Activated CD4-positive, alpha-beta T cell treated with anti-CD3 and anti-CD28 coated beads for 48 hours (primary cell): Measurements from ENCODE around the gene YBX1.
"Not testable (repeated sequence)": the region's sequence is repeated elsewhere in the genome, so short reads cannot be mapped to it uniquely, and the experiment has no call there.

Source experiments
- DNase-seq: peaks from one replicate; pipeline ENCODE4 v3.0.0-alpha.2; 2020

Gene YBX1

DNA sequence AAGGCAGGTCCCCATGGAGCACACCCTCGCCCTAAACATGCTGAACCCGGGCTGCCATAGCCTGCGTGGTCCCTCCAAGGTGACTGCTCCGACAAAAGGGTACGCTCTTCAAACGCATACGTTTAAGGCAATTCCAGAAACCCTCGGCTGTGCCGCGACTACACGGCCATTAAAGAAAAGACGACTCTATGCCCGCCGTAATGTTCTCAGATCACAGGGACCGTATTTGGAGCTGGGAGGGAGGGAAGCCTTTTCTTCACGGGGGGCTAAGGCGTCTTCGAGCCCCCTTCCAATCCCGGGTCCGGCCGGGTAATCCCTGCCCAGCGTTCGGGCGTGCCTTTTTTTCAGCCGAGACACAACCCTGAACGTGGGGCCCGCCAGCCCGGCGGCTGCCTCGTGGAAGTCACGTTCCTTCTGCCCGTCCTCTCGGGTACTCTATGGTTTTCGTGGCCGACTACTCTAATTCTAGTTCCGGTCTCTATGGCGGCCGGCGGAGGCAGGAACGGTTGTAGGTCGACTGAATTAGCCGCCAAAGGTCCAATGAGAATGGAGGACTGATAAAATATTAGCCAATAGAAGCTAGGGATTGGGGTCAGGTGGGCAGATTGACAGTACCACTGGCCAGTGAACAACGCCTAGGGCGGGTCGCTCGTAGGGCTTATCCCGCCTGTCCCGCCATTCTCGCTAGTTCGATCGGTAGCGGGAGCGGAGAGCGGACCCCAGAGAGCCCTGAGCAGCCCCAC lies at the start of gene YBX1:
TSS of gene YBX1 (plus strand) at position 678 of the 743 bp plus-strand sequence. CDS start 148 bp downstream, outside the sequence.
- peak; percentile 96 for DNase-seq

DNA sequence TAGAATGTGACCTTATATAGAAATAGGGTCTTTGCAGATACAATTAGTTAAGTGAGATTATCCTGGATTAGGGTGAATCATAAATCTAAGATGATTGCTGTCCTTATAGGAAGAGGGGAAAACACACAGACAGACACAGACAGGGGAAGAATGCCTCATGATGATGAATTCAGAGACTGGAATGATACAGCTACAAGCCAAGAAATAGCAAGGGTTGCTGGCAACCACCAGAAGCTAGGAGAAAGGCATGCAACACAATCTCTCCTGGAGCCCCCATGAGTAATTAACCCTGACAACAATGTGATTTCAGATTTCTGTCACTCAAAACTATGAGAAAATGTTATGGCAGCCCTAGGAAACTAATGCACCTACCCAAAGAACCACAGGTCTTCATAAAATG lies 43.1 kb upstream of the YBX1 start:
- no peak for DNase-seq

DNA sequence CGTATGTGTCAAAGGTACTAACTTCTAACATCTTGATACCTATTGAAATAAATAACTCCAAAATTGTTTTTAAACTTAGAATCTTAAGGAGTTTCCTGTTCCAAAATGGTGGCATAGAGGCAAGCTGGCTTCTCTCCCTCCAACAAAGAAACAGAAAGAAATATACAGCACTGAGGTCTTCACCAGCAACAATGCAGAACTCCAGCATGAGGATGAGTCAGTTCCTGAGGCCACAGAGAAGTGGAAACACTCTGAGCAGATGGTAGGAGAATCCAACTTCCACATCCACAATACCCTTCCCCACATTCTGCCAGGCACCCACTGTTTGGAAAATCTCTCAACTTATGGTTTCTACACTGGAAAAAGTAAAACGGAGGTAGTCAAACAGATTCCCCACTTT lies 36.2 kb upstream of the YBX1 start:
- DNase-seq, result no peak

DNA sequence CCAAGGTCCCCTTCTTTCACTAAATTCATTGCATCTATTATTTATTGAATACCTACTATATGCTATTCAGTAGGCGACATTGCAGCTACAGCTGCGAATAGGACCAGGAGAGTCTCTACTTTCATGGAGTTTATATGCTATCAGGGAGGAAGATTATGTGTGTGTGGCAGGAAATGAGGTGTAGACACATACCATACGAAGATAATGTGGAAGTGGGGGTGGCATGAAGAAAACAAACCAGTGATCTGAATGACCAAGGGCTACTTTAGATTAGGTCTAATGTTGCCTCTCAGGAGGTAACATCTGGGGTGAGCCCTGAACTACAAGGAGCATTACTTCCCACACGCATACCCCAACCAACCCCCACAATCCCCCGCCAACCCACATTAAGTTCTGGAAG lies 25.0 kb upstream of the YBX1 start:
- DNase-seq, result no peak

DNA sequence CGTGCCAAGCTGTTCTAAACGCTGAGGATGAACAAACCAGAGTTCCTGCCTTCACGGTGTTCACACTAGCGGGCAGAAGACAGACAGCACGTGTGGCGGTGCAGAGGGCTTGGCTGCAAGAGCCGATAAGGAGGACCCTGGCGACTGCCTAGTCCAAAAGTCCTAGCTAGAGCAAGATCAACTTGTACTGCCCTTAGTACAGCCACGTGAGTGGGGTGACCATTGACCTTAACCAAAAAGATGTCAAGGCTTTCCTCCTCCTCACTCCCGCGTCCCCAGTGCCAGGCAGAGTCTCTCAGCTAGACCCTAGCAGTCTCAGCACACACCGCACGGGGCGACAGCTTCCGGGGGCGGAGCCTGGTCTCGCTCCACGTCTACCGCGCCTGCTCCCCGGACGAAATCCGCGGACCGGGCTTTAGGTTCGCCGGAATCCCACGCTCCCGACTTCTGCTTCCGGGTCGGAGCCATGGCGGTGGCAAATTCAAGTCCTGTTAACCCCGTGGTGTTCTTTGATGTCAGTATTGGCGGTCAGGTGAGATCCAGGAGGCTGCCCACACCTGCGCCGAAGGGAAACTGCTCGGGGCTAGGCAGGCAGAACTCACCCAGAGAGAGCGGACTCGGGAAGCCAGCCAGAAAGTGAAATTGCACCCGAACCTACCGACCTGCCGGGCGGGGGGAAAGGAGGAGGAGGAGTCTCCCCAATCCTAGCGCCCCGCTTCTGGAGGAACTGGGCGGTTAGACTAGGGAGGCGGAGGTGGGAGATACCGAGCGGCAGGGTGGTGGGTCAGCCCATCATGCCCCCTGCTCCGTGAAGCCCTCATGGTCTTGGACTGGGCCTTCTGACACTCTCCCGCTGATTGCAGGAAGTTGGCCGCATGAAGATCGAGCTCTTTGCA lies 24.0 kb upstream of the YBX1 start, which contains the start of gene PPIH:
TSS of gene PPIH (plus strand) at position 443 of the 896 bp plus-strand sequence. CDS start at position 467, 24 bp downstream.
- DNase-seq, result peak; percentile 97

DNA sequence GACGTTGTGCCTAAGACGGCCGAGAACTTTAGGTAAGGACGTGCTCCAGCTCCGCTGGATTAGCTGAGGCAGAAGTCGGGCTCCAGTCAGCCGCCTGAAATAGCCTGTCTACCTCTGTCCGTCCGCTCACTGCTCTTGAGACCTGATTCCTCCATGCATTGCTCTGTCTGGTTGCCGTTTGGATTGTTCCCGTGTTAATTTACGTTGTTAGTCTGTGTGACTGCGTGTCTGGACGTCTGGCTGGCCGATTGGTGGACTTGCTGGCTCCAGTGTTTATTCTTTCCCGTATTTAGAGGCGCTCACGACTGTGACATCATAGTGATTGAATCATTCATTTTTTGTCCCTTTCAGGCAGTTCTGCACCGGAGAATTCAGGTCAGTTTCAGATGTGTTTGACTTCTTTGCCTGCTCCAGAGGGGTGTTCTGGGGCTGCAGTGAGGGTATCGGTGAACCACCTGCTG lies 23.3 kb upstream of the YBX1 start:
- no peak for DNase-seq

DNA sequence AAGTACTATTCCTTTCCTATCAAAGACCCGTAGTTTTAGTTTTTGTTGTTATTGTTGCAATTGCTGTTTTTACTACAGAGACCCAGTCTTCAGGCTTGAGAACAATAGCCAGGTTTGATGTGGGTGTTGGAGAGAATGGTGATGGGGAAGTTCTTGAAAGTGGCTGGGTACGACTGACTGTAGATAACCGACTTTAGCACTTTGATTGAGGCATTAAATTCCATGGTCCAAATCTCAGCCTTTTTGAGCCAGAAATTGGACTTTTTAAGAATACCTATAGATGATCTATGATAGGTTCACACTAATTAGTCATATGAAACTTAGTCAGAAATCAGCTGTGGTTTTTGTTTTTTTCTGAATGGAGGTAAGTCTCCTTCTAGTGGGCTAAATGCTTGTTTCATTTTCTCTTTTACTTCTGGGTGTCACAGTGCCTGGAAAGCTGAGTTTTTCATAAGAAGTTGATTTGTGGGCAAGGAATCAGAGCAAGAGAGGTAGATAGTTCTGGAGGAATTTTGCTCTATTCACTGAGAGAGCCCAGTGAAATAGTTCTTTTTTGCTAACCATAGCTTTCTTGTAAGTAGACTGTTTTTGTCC lies 21.2 kb upstream of the YBX1 start:
- no peak for DNase-seq

DNA sequence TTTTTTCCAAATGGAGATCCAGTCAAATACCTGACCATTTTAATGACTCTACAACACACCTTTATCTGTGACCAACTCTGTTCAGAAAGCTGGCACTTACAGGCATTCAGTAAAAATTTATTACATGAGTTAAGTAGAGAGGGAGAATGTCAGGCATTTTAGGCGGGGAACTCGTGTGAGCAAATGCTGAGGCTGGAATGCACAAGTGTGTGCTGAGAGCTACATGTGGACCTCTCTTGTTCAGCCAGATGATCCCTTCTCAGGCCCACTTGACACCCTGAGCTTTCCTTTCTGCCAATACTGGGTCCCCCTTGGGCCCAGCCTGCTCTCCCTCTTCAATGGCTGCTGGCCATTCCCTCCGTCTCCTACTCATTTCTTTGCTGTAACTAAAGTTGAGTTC lies 12.3 kb upstream of the YBX1 start:
- DNase-seq, result no peak

DNA sequence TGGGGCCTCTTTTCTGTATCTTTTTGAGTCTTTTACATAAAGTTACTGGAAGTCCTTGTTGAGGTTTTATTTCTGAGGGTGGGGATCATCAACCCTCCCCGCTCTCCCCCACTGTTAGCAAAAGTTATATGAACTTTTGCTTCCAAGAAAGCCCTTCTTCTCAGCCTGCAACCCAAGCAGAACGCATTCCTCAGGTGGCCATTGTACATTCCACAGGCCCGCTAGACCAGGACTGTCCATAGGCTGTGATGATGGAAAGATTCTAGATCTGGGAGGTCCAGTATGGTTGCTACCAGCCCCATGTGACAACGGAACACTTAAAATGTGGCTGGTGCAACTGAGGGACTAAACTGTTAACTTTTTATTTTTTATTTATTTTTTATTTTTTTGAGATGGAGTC lies 11.8 kb upstream of the YBX1 start:
- DNase-seq, result no peak

DNA sequence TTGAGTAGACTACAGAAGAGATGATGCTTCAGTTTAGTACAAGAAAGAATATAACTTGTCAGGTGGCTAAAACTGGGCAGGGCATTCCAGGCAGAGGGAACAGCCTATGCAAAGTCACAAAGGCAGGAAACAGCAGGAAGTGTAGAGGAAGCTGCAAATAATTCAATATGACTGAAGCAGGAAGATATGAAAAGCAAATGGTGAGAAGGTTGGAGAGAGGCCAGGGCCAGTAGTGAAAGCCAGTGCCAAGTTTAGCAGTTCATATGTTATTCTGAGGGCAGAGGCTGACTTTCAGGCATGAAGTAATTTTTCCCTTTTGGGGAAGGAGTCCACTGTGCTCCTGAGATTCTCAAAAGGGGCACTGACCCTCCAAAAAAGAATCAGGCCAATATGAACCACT lies 8.0 kb upstream of the YBX1 start:
- DNase-seq, result no peak

DNA sequence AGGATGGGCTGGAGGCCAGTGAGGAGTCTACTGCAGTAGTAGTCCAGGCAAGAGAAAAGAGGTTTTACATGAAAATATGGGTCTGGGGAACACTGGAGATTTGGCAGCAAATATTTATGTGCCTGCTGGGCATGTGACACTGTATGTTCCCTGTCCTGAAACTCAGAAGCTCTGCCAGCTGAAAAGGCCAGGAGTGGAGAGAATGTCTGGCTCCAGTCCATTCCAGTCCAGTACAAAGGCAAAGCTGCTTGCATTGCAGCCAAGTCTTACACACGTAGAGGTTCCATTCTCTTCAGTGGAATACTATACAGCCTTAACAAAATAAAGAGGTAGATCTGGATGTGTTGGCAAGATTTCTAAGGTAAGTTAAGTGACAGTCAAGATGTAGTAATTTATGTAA lies 7.5 kb upstream of the YBX1 start:
- DNase-seq, result no peak

DNA sequence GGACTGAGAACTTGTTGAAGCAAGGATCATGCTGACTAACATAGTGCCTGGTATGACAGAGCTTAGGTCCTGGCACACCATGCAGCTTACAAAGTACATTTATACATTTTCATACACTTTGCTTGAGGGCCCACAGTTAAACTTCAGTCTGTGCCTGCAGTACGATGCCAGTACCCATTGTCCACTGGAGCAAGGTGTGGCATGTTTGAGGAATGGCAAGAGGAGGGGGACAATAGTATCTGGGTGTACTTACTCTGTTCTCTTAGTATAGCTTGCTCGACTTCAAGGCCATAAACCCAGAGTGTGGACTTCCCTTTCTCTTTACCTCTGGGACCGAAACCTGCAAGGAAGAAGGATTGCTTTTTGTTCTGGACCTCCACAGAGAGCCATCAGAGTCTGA lies 6.8 kb upstream of the YBX1 start:
- DNase-seq, result no peak

DNA sequence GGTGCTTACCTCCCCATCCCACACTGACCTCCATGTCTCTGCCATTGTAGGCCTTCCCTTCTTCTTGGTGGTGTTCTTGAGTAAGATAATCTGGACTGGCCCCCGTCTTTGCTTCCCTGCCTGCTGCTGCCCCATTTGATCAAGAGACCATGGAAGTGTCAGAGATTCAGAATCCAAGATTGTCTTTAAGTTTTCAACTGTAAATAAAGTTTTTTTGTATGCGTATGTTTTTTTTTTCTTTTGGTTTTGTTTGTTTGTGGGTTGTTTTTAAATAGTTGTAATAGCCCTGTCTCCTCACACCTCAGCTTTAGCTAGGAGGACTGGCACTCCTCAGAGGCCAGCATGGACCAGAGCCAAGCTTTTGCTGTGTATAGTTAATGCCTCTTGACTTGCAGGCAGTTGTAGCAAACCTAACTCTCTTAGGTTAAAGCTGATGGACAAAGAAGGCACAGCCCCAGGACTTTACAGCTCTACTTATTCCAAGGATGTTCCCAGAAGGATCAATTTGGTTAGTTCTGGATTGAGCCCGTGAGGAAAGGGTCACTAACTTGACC lies 5.6 kb upstream of the YBX1 start:
- no peak for DNase-seq

DNA sequence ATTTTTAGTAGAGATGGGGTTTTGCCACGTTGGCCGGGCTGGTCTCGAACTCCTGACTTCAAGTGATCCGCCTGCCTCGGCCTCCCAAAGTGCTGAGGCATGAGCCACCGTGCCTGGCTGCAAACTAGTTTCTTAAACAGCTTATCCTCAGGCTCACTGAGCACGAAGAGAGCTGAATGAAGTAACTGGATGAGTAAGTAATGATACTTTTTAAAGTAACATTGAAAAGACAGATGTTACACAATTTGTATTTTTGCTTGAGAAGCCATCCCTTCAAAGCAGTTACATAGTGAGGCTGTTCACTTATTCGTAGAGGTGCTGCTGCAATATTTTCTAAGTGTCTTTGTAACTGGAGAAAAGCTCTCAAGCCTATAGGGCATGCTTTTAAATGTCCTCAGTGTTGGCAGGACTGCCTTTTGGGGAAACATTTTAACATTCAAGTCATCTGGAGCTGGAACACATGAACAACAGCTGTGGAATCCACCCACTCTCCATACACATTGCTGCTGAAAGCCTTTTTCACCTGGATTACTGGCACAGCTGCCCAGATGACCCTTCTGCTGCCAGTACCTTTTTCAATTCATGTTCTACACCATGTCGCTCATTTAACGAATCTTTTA lies 2.7 kb upstream of the YBX1 start:
- DNase-seq, result no peak

DNA sequence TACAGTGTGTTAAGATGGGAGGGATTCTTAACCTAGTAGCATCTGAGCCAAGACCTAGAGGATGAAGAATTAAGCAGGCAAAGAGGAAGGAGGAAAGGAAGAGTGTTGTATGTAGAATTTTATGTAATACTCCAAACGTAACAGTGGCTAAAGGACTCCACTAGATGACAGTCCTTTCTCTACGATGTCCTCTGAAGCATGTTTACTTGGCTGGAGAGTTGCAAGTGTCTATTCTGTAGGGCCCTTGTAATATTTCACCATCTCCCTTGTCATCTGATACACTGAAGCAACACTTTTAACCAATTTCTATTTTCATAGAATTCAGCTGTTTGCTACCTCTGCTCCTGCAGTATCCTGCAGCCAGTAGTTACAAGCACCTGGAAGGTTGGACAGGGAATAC lies 2.2 kb upstream of the YBX1 start:
- DNase-seq, result no peak

DNA sequence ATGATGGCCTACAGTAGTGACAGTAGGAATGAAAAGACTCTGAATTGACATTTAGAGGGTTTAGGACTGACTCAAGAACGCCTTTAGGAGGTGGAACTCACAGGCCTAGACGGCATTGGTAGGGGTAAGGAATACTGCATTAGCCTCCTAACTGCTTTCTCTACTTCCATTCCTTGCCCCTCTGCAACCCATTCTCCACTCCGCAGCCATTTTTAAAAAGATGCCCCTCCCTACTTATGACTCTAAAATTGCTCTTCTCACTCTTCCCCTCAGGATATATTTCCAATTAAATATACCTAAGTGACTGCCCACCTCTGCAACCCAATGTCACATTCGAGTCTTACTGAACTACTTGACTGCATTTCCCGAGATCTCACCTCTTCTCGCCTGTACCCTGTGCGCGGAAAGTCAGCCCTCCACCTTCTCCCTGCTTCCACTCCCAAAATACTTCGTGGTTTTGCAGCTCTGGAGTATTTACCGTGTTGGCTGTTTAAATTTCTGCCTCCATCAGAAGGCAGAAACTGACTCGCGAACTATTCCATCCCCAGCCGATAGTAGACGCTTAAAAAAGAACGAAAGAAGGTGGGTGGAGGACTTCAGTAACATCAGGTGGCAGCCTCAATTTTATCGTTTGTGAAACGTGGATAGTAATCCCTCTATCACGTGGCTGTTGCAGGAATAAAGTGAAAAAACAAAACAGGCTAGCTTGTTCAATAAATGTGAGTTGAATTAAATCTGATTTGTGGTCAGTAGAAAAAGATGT lies 1.1 kb upstream of the YBX1 start:
- DNase-seq, result peak; percentile 18

DNA sequence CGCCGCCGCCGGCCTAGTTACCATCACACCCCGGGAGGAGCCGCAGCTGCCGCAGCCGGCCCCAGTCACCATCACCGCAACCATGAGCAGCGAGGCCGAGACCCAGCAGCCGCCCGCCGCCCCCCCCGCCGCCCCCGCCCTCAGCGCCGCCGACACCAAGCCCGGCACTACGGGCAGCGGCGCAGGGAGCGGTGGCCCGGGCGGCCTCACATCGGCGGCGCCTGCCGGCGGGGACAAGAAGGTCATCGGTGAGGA lies 193 bp downstream of the YBX1 start:
- not testable (repeated sequence) for DNase-seq

DNA sequence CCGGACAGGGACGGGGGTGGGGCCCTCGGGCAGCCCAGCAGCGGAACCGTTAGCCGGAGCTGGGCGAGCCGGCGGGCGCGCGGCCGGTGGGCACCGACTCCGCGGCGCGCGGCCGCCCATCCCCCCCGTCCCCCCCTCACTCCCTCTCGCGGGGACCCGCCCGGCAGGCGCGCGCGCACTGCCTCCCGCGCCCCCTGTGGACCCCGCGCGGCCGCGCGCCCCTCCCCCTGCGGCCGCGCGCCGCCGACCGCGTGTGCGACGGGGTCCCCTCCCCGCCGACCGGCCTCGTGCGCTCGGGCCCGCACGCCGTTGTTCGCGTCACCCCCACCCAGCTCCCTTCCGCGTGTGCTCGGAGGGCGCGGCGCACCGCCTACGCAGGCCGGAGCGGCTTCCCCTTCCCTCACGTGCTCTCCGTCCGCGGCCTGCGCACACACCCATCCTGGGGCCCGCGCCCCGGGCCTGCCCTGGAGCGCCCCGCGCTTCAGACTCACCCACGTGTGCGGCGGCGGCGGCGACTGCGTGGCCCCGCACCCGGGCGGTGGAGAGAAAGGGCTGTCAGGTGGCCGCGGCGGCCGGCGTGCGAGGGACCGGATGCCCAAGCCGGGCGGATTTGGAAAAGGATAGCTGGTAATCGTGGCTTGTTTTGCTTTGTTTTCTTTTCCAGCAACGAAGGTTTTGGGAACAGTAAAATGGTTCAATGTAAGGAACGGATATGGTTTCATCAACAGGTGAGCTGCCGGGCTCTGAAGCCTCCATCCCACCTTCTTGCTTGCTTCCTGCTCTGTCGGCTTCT lies 717 bp downstream of the YBX1 start:
- peak; percentile 77 for DNase-seq

DNA sequence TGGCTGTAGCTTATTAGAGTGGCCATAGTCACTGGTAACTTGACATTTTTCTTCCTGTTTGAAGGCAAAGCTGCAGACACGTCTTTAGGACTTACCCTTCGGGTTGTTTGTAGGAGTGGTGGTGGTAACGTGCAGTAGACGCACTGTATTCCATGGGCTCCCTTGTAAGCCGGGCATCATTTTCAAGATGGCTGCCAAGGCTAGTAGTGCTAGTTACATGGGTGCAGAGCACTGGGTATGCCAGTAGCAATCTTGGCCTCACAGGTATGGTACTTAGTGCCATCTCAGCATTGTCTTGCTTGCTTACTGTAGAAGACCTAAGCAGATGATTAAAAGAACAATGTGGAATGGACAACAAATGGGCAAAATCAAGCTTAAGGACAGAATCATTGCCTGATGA lies 1.9 kb downstream of the YBX1 start:
- peak; percentile 44 for DNase-seq

DNA sequence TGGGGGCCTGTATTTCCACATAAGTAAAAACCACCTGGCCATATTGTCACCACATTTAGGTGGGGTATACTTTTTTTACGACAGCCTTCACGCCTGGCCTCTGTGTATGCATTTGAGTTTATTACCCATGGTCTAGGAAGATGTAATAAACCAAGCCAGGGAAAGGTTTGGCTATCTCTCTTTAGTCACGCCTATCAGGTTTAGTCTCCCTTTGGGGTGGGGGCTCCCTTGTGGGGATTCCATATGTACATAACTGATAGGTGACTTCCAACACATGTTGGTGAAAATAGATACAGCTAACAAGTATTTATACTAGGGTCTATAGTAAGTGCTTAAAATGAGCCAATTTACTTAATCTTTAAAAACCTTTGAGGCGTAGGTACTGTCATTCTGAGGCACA lies 4.2 kb downstream of the YBX1 start:
- no peak for DNase-seq

DNA sequence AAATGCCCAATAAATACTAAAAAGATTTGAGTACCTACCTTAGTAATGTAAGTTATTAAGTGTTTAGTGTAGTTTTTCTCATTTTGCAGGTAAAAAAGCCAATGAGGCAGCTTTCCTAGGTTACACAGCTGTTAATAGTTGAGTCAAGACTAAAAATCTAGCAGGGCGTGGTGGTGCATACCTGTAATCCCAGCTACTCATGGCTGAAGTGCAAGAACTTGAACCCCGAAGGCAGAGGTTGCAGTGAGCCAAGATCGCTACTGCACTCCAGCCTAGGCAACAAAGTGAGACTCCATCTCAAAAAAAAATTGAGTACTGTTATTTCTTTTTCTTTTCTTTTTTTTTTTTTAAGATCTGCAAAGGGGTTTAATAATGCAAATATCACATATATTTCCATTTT lies 7.7 kb downstream of the YBX1 start:
- no peak for DNase-seq
